HepG2 (cell line): Measurements from ENCODE around the gene DEPDC1. TPM values are rescaled to one million over a fixed set of nuclear protein-coding genes. Genes with fewer than 3 reads are reported as not detected.

Experiments
- ATRX ChIP-seq: sonication (generic); formaldehyde crosslinking; IDR thresholded peaks from 2 replicates; pipeline ENCODE4 v1.4.0; 2020; ENCODE audit warnings: missing genetic modification reagents, borderline replicate concordance
- CBX1 ChIP-seq: IDR thresholded peaks from one replicate; pipeline ENCODE4 v1.6.1; 2016; ENCODE audit warnings: antibody characterized with exemption, low read depth
- CEBPG ChIP-seq: IDR thresholded peaks from 2 replicates; pipeline ENCODE4 v1.6.1; 2016
- ETV5 ChIP-seq: IDR thresholded peaks from 2 replicates; pipeline ENCODE4 v1.6.1; 2018; ENCODE audit warnings: missing biosample characterization, missing genetic modification reagents, inconsistent platforms, borderline replicate concordance
- ETV6 ChIP-seq: sonication (generic); formaldehyde crosslinking; conservative IDR thresholded peaks from 2 replicates; pipeline ENCODE4 v1.4.0; 2020; ENCODE audit warnings: missing genetic modification reagents
- JUN ChIP-seq: sonication (generic); formaldehyde crosslinking; IDR thresholded peaks from 2 replicates; pipeline ENCODE4 v1.4.0; 2020; ENCODE audit warnings: mild to moderate bottlenecking, missing genetic modification reagents
- KLF15 ChIP-seq: sonication (generic); formaldehyde crosslinking; IDR thresholded peaks from 2 replicates; pipeline ENCODE4 v1.8.1; 2023; ENCODE audit warnings: borderline replicate concordance, mild to moderate bottlenecking, inconsistent platforms, missing genetic modification reagents, mixed read lengths
- LCORL ChIP-seq, 2 experiments: fragments of 450-650 bp in 1 of 2; sonication (generic) in 1 of 2; formaldehyde crosslinking in 1 of 2; IDR thresholded peaks; 2 replicates each; pipeline versions ENCODE4 v1.5.0 to v1.6.1; 2017 to 2020; ENCODE audit warnings: antibody characterized with exemption in 1 of 2, missing genetic modification reagents in 1 of 2
- RFX3 ChIP-seq: IDR thresholded peaks from 2 replicates; pipeline ENCODE4 v1.6.1; 2016; ENCODE audit warnings: missing biosample characterization, missing genetic modification reagents
- SIN3B ChIP-seq: fragments of 150-350 bp; IDR thresholded peaks from 2 replicates; pipeline ENCODE4 v1.6.1; 2014; ENCODE audit warnings: low read length
- SMARCE1 ChIP-seq: fragments of 450-650 bp; IDR thresholded peaks from 2 replicates; pipeline ENCODE4 v1.6.1; 2017; ENCODE audit warnings: borderline replicate concordance
- SP5 ChIP-seq: IDR thresholded peaks from 2 replicates; pipeline ENCODE4 v1.6.1; 2016; ENCODE audit warnings: low read depth, borderline replicate concordance
- SRSF1 ChIP-seq: fragments of 200-400 bp; formaldehyde crosslinking; optimal IDR thresholded peaks from 2 replicates; pipeline ENCODE3; 2017; ENCODE audit warnings: mild to moderate bottlenecking, low read depth, low read length, moderate library complexity
- TP53 ChIP-seq: sonication (generic); formaldehyde crosslinking; conservative IDR thresholded peaks from 2 replicates; pipeline ENCODE4 v1.4.0; 2020; ENCODE audit warnings: missing genetic modification reagents
- ZNF260 ChIP-seq: sonication (generic); formaldehyde crosslinking; IDR thresholded peaks from 2 replicates; pipeline ENCODE4 v1.4.0; 2020; ENCODE audit warnings: missing genetic modification reagents, low read depth, mild to moderate bottlenecking, borderline replicate concordance
- ZNF292 ChIP-seq: sonication (generic); formaldehyde crosslinking; IDR thresholded peaks from 2 replicates; pipeline ENCODE4 v1.8.1; 2022; ENCODE audit warnings: mild to moderate bottlenecking, low read depth, missing genetic modification reagents, borderline replicate concordance
- ZNF329 ChIP-seq: sonication (generic); formaldehyde crosslinking; IDR thresholded peaks from 2 replicates; pipeline ENCODE4 v1.9.0; 2021; ENCODE audit warnings: low read depth, mild to moderate bottlenecking, missing genetic modification reagents
- ZNF44 ChIP-seq: sonication (generic); formaldehyde crosslinking; IDR thresholded peaks from 2 replicates; pipeline ENCODE4 v1.5.1; 2020; ENCODE audit warnings: mild to moderate bottlenecking, missing genetic modification reagents
- ZNF75D ChIP-seq: sonication (generic); formaldehyde crosslinking; IDR thresholded peaks from 2 replicates; pipeline ENCODE4 v1.8.1; 2023; ENCODE audit warnings: missing genetic modification reagents, mild to moderate bottlenecking, borderline replicate concordance
- ZNF775 ChIP-seq: sonication (generic); formaldehyde crosslinking; IDR thresholded peaks from 2 replicates; pipeline ENCODE4 v1.4.0; 2020; ENCODE audit warnings: missing genetic modification reagents, mild to moderate bottlenecking, moderate library complexity, borderline replicate concordance
- polyA plus RNA-seq, 8 experiments: library from polyadenylated mRNA; depleted of rRNA in 3 of 8; stranded (reverse) in 7 of 8; unstranded in 1 of 8; fragments of >200 nt; fragmentation: Illumina TruSeq in 4 of 8; extraction: Trizol in 4 of 8; gene quantifications; 2 replicates each; pipeline versions ENCODE4 v1.2.1 to v1.2.3, GENCODE V29; 2011 to 2016; ENCODE audit warnings: low read depth in 4 of 8, missing spikeins in 1 of 8, mixed read lengths in 1 of 8; ENCODE audit not compliant: insufficient read depth in 1 of 8
- total RNA-seq, 5 experiments: library from RNA; depleted of rRNA; stranded (reverse); fragments of >200 nt; fragmentation: Illumina TruSeq; extraction: Trizol; gene quantifications; 2 replicates each; pipeline ENCODE4 v1.2.3, GENCODE V29; 2016; ENCODE audit warnings: low read depth in 1 of 5
- TF ChIP-seq, protein P1 (sequence below), 2 experiments: IDR thresholded peaks; 2 replicates each; pipeline ENCODE4 v1.6.1; 2011 to 2012; ENCODE audit warnings: low read length in 2 of 2, borderline replicate concordance in 1 of 2, low read depth in 1 of 2, mild to moderate bottlenecking in 1 of 2, moderate library complexity in 1 of 2
- TF ChIP-seq, protein P2 (sequence below): IDR thresholded peaks from 2 replicates; pipeline ENCODE4 v1.6.1; 2016; ENCODE audit warnings: low read depth, missing genetic modification reagents, missing compliant biosample characterization

The DEPDC1 gene
- total and polyA plus RNA-seq, 2 of the 13 experiments (the other 11 are each of a cell fraction or from before 2014, with no cell fraction given), result 7.0 to 20.2 TPM

DNA sequence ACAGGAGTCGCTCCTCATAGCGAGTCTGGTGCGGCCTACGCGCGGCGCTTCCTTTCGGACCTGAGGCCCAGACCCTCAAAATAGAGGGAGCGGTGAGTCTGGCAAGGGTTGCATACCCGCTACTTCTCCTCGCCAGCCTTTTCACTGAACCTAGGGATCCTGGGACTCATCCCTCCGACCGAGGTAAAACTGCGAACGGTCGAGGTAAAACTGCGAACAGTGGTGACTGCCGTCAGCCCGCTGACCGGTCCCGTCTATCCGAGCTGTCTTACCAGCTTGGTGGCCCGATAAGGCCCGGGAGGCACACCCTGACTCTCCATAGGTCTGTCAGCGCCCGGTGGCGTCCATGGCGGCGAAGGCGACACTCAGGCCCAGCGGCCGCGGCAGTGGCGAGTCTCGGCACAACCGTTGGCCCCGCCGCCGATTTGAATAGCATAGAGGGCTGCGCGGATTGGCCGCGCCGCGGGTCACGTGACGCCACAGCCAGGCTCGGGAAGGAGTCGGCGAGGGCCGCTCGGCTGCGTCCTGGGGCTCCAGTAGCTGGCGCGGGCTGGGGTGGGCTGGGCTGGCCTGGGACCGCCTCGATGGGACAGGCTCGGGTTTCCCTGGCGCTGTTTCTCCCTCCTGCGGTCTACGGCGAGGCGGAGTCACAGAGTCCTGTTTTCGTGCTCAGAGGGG, at the start of gene DEPDC1 (continued):
- TF ChIP-seq, protein P1, sequence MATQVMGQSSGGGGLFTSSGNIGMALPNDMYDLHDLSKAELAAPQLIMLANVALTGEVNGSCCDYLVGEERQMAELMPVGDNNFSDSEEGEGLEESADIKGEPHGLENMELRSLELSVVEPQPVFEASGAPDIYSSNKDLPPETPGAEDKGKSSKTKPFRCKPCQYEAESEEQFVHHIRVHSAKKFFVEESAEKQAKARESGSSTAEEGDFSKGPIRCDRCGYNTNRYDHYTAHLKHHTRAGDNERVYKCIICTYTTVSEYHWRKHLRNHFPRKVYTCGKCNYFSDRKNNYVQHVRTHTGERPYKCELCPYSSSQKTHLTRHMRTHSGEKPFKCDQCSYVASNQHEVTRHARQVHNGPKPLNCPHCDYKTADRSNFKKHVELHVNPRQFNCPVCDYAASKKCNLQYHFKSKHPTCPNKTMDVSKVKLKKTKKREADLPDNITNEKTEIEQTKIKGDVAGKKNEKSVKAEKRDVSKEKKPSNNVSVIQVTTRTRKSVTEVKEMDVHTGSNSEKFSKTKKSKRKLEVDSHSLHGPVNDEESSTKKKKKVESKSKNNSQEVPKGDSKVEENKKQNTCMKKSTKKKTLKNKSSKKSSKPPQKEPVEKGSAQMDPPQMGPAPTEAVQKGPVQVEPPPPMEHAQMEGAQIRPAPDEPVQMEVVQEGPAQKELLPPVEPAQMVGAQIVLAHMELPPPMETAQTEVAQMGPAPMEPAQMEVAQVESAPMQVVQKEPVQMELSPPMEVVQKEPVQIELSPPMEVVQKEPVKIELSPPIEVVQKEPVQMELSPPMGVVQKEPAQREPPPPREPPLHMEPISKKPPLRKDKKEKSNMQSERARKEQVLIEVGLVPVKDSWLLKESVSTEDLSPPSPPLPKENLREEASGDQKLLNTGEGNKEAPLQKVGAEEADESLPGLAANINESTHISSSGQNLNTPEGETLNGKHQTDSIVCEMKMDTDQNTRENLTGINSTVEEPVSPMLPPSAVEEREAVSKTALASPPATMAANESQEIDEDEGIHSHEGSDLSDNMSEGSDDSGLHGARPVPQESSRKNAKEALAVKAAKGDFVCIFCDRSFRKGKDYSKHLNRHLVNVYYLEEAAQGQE (IDR thresholded peaks at IDR 0.05; ENCODE audit: borderline replicate concordance in 1 of 2, low read depth in 1 of 2, low read length in 2 of 2), result no peak
- TF ChIP-seq ZNF260, result no peak
- no peak for TF ChIP-seq ETV5 (CRISPR knock-in tag)
- TF ChIP-seq KLF15 (CRISPR knock-in tag), result no peak
- peak; percentile 40; the same call in 1 of the 2 replicates for TF ChIP-seq ZNF292 (CRISPR knock-in tag)
- TF ChIP-seq ATRX, result no peak
- no peak for TF ChIP-seq ZNF44 (CRISPR knock-in tag)
- TF ChIP-seq RFX3 (CRISPR knock-in tag), result no peak
- TF ChIP-seq SRSF1, result no peak
- no peak for TF ChIP-seq LCORL (IDR thresholded peaks at IDR 0.05)
- peak; percentile 88 for TF ChIP-seq LCORL (CRISPR knock-in tag; IDR thresholded peaks at IDR 0.05)
- TF ChIP-seq SIN3B, result peak; percentile 94
- no peak for TF ChIP-seq ZNF329 (CRISPR knock-in tag)
- peak; percentile 60; the same call in 1 of the 2 replicates for TF ChIP-seq ETV6 (CRISPR knock-in tag)
- TF ChIP-seq ZNF775, result no peak
- no peak for TF ChIP-seq CEBPG (CRISPR knock-in tag)
- no peak for TF ChIP-seq SP5
- TF ChIP-seq JUN (CRISPR knock-in tag), result peak; percentile 68; the same call in 1 of the 2 replicates
- peak; percentile 71 for TF ChIP-seq CBX1
- TF ChIP-seq, protein P2, sequence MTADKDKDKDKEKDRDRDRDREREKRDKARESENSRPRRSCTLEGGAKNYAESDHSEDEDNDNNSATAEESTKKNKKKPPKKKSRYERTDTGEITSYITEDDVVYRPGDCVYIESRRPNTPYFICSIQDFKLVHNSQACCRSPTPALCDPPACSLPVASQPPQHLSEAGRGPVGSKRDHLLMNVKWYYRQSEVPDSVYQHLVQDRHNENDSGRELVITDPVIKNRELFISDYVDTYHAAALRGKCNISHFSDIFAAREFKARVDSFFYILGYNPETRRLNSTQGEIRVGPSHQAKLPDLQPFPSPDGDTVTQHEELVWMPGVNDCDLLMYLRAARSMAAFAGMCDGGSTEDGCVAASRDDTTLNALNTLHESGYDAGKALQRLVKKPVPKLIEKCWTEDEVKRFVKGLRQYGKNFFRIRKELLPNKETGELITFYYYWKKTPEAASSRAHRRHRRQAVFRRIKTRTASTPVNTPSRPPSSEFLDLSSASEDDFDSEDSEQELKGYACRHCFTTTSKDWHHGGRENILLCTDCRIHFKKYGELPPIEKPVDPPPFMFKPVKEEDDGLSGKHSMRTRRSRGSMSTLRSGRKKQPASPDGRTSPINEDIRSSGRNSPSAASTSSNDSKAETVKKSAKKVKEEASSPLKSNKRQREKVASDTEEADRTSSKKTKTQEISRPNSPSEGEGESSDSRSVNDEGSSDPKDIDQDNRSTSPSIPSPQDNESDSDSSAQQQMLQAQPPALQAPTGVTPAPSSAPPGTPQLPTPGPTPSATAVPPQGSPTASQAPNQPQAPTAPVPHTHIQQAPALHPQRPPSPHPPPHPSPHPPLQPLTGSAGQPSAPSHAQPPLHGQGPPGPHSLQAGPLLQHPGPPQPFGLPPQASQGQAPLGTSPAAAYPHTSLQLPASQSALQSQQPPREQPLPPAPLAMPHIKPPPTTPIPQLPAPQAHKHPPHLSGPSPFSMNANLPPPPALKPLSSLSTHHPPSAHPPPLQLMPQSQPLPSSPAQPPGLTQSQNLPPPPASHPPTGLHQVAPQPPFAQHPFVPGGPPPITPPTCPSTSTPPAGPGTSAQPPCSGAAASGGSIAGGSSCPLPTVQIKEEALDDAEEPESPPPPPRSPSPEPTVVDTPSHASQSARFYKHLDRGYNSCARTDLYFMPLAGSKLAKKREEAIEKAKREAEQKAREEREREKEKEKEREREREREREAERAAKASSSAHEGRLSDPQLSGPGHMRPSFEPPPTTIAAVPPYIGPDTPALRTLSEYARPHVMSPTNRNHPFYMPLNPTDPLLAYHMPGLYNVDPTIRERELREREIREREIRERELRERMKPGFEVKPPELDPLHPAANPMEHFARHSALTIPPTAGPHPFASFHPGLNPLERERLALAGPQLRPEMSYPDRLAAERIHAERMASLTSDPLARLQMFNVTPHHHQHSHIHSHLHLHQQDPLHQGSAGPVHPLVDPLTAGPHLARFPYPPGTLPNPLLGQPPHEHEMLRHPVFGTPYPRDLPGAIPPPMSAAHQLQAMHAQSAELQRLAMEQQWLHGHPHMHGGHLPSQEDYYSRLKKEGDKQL (CRISPR knock-in tag), result no peak
- no peak for TF ChIP-seq TP53 (CRISPR knock-in tag)
- no peak for TF ChIP-seq ZNF75D (CRISPR knock-in tag)
- TF ChIP-seq SMARCE1, result no peak
